Smooth muscle cell (in vitro differentiated cells): Measurements from ENCODE around the gene SLC7A5. TPM values are rescaled to one million over a fixed set of nuclear protein-coding genes. Genes with fewer than 3 reads are reported as not detected.

Source experiments
- DNase-seq: peaks from one replicate; lab custom pipeline; 2025; ENCODE audit not compliant: unreplicated experiment; lab: John Stamatoyannopoulos, UW
- H2AFZ ChIP-seq: fragments of 200-600 bp; sonication (generic); 2 replicates; pipeline ENCODE4 v1.6.0; 2016; ENCODE audit warnings: antibody characterized with exemption, low read depth, mild to moderate bottlenecking
- H3F3A ChIP-seq: fragments of 200-600 bp; sonication (generic); 2 replicates; pipeline ENCODE4 v1.6.0; 2017; ENCODE audit warnings: antibody characterized with exemption, low read depth
- H3K27ac ChIP-seq: fragments of 200-600 bp; sonication (generic); 2 replicates; pipeline ENCODE4 v1.5.1; 2016; ENCODE audit warnings: low read depth, mild to moderate bottlenecking
- H3K27me3 ChIP-seq: fragments of 200-600 bp; sonication (generic); 2 replicates; pipeline ENCODE4 v1.6.1; 2016; ENCODE audit warnings: low read depth, mild to moderate bottlenecking
- H3K36me3 ChIP-seq: fragments of 200-600 bp; sonication (generic); 2 replicates; pipeline ENCODE4 v1.5.1; 2016; ENCODE audit warnings: low read depth
- H3K4me1 ChIP-seq: fragments of 200-600 bp; sonication (generic); 2 replicates; pipeline ENCODE4 v1.5.1; 2016; ENCODE audit warnings: low read depth
- H3K4me2 ChIP-seq: fragments of 200-600 bp; sonication (generic); 2 replicates; pipeline ENCODE4 v1.6.0; 2016; ENCODE audit warnings: mild to moderate bottlenecking
- H3K4me3 ChIP-seq: fragments of 200-600 bp; sonication (generic); 2 replicates; pipeline ENCODE4 v1.5.1; 2016; ENCODE audit warnings: mild to moderate bottlenecking
- H3K79me2 ChIP-seq: fragments of 200-600 bp; sonication (generic); 2 replicates; pipeline ENCODE4 v1.6.0; 2016; ENCODE audit warnings: low read depth, mild to moderate bottlenecking
- H3K9ac ChIP-seq: fragments of 200-600 bp; sonication (generic); 2 replicates; pipeline ENCODE4 v1.6.0; 2016; ENCODE audit warnings: low read depth
- H3K9me3 ChIP-seq: fragments of 200-600 bp; sonication (generic); replicated peaks from 2 replicates; pipeline ENCODE4 v1.5.1; 2016; ENCODE audit warnings: low read depth
- H4K20me1 ChIP-seq: fragments of 200-600 bp; sonication (generic); 2 replicates; pipeline ENCODE4 v1.6.0; 2016; ENCODE audit warnings: low read depth
- CTCF ChIP-seq: fragments of 200-600 bp; sonication (generic); IDR thresholded peaks from 2 replicates; pipeline ENCODE4 v1.5.1; 2017; ENCODE audit warnings: borderline replicate concordance, mild to moderate bottlenecking, antibody characterized with exemption; ENCODE audit not compliant: insufficient read depth, poor library complexity, severe bottlenecking
- WGBS: methylation state at CpG from one replicate; pipeline ENCODE4 v1.1.7; 2016; ENCODE audit warnings: low lambda C conversion rate; 5-methylcytosine and 5-hydroxymethylcytosine counted together
- polyA plus RNA-seq: library from polyadenylated mRNA; unstranded; fragments of >200 nt; fragmentation: Nextera tagmentation; extraction: Ambion mirVana; gene quantifications from 2 replicates; pipeline ENCODE4 v1.2.1, GENCODE V29; 2016
- total RNA-seq: library from RNA; depleted of rRNA; stranded (reverse); fragments of >200 nt; gene quantifications from 2 replicates; pipeline ENCODE4 v1.2.3, GENCODE V29; 2014

Gene SLC7A5
- total and polyA plus RNA-seq, 2 experiments from 2014 or later = 51.3 to 58.8 TPM

- Histone ChIP-seq H2AFZ (no peak overlapping the region), H3K36me3 (no peaks in the 10 kb centered on the region), H3K4me3 (no peak overlapping the region), H3K27ac (no peak overlapping the region), H3F3A (peaks cover 4% of the 10 kb centered on the region), H3K9me3 (no peaks in the 10 kb centered on the region), H3K4me2 (no peak overlapping the region), H3K4me1 (peaks cover 9% of the 10 kb centered on the region), H3K79me2 (peaks cover 47% of the 10 kb centered on the region), H3K27me3 (no peaks in the 10 kb centered on the region), H4K20me1 (peaks cover 82% of the 10 kb centered on the region), H3K9ac (no peak overlapping the region)
- TF ChIP-seq CTCF = no peak
- WGBS = 91% methylated on average over 34 of the region's 34 CpGs
- DNase-seq = no peak
Observed at GRCh38 chr16:87839542-87840270, 29.6 kb downstream of the SLC7A5 start.

GRCh38 chr16:87838643-87839541, 30.4 kb downstream of the SLC7A5 start:
- H3K4me1 ChIP-seq = peaks cover 9% of the 10 kb centered on the region
- H3K4me2 ChIP-seq = no peak overlapping the region
- no peak overlapping the region for H3K4me3 ChIP-seq
- peaks cover 9% of the 10 kb centered on the region for H3F3A ChIP-seq
- 84% methylated on average over 27 of the region's 27 CpGs for WGBS
- peaks cover 39% of the 10 kb centered on the region for H3K79me2 ChIP-seq
- peaks cover 82% of the 10 kb centered on the region for H4K20me1 ChIP-seq
- H3K27me3 ChIP-seq = no peaks in the 10 kb centered on the region
- TF ChIP-seq CTCF = no peak
- H3K9ac ChIP-seq = no peak overlapping the region
- no peak overlapping the region for H2AFZ ChIP-seq
- H3K27ac ChIP-seq = no peak overlapping the region
- H3K9me3 ChIP-seq = no peaks in the 10 kb centered on the region
- no peaks in the 10 kb centered on the region for H3K36me3 ChIP-seq
- no peak for DNase-seq

GRCh38 chr16:87837627-87838289, 31.5 kb downstream of the SLC7A5 start:
- H3K79me2 ChIP-seq = peaks cover 28% of the 10 kb centered on the region
- peaks cover 17% of the 10 kb centered on the region for H3F3A ChIP-seq
- no peaks in the 10 kb centered on the region for H3K36me3 ChIP-seq
- no peak overlapping the region for H3K4me2 ChIP-seq
- no peak for DNase-seq
- H4K20me1 ChIP-seq = peaks cover 71% of the 10 kb centered on the region
- no peak overlapping the region for H2AFZ ChIP-seq
- no peaks in the 10 kb centered on the region for H3K9me3 ChIP-seq
- peaks cover 9% of the 10 kb centered on the region for H3K4me1 ChIP-seq
- no peak overlapping the region for H3K9ac ChIP-seq
- H3K4me3 ChIP-seq = no peak overlapping the region
- 91% methylated on average over 21 of the region's 21 CpGs for WGBS
- no peak overlapping the region for H3K27ac ChIP-seq
- TF ChIP-seq CTCF = no peak
- H3K27me3 ChIP-seq = no peaks in the 10 kb centered on the region
